Right lobe of liver (tissue), 4 donors: Measurements from ENCODE around the gene GNAZ.

Experiments used
- CTCF ChIP-seq, 4 donors: fragments of 200-600 bp in 3 of 4; fragments of 450-650 bp in 1 of 4; IDR thresholded peaks; one replicate each; pipeline versions ENCODE4 v1.5.1 to v1.8.0; 2016 to 2022; ENCODE audit warnings: antibody characterized with exemption in 4 of 4, mild to moderate bottlenecking in 2 of 4
- POLR2A ChIP-seq: fragments of 450-650 bp; IDR thresholded peaks from one replicate; pipeline ENCODE4 v1.6.1; 2017; ENCODE audit warnings: antibody characterized with exemption, mild to moderate bottlenecking
- donor health status: DM: no; HTN: no; CAD: no.
- donor health status: DM: no; HTN: no; CAD: no.
- donor health status: DM: no; HTN: yes; CAD: no.

DNA sequence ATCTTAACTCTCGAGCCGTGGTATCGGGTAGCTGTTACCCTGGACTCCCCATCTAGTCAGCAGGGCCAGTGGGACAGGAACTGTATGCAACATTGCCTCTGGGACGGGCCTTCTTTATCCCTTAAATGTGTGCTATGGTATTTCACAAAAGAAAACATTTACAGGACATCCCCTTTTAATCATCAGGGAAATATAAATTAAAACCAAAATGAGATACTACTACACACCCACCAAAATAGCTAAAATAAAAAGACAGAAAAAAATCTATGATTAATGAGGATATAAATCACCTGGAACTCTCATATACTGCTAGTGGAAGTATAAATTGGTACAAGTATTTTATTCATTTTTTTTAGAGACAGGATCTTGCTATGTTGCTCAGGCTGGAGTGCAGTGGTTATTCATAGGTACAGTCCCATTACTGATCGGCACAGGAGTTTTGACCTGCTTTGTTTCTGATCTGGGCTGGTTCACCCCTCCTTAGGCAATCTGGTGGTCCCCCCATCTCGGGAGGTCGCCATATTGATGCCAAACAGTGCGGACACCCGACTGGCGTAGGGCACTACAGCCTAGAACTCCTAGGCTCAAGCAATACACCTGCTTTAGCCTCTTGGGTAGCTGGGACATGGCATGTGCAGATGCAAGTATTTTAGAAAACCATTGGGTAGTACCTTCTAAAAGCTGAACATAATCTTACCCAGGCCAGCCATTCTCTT is 62.2 kb downstream of the GNAZ start:
- TF ChIP-seq CTCF (IDR thresholded peaks at IDR 0.05) (no peak), POLR2A (no peak)
